NCI-H2081 treated with DMSO at 0.1 percent for 48 hours (cell line): ENCODE data around the gene CDCA8.
"Not testable (repeated sequence)": the region's sequence is repeated elsewhere in the genome, so short reads cannot be mapped to it uniquely, and the experiment has no call there.

Source experiments
- DNase-seq: peaks from one replicate; lab custom pipeline; 2025; lab: John Stamatoyannopoulos, UW

The CDCA8 gene

GRCh38 chr1:37718181-37718900 lies 26.0 kb downstream of the CDCA8 start:
- DNase-seq: no peak

GRCh38 chr1:37718901-37719571 lies 26.7 kb downstream of the CDCA8 start:
- DNase-seq: no peak

GRCh38 chr1:37719572-37720195 lies 27.4 kb downstream of the CDCA8 start:
- no peak for DNase-seq

- no peak for DNase-seq
Observed at GRCh38 chr1:37720231-37721130, 28.2 kb downstream of the CDCA8 start.

GRCh38 chr1:37721565-37721964 lies 29.2 kb downstream of the CDCA8 start:
- no peak for DNase-seq

- no peak for DNase-seq
Observed at GRCh38 chr1:37722181-37723071, 30.1 kb downstream of the CDCA8 start.

GRCh38 chr1:37723072-37723389 lies 30.7 kb downstream of the CDCA8 start:
- DNase-seq: no peak

GRCh38 chr1:37723390-37724078 lies 31.2 kb downstream of the CDCA8 start:
- DNase-seq: no peak

GRCh38 chr1:37724575-37724974 lies 32.3 kb downstream of the CDCA8 start:
- no peak for DNase-seq

- DNase-seq: no peak
Observed at GRCh38 chr1:37725851-37726613, 33.7 kb downstream of the CDCA8 start.

GRCh38 chr1:37726751-37727585 lies 34.7 kb downstream of the CDCA8 start:
- DNase-seq: no peak

- no peak for DNase-seq
Observed at GRCh38 chr1:37728416-37728815, 36.1 kb downstream of the CDCA8 start.

GRCh38 chr1:37730376-37730775 lies 38.1 kb downstream of the CDCA8 start:
- no peak for DNase-seq

GRCh38 chr1:37731312-37732019 lies 39.1 kb downstream of the CDCA8 start:
- DNase-seq: no peak

- no peak for DNase-seq
Observed at GRCh38 chr1:37732111-37732780, 39.9 kb downstream of the CDCA8 start.

GRCh38 chr1:37734629-37735591 lies 42.6 kb downstream of the CDCA8 start:
- DNase-seq: no peak

GRCh38 chr1:37737975-37738374 lies 45.7 kb downstream of the CDCA8 start:
- DNase-seq: not testable (repeated sequence)
